Left ventricle myocardium inferior (tissue), 1 donor: ENCODE data around the gene S100A5. TPM values are rescaled to one million over a fixed set of nuclear protein-coding genes. Genes with fewer than 3 reads are reported as not detected.
A peak's percentile ranks its signal among the peaks of the same experiment; 100 is the strongest.

Experiments
- DNase-seq: peaks from one replicate; pipeline ENCODE4 v3.0.0-alpha.2; 2020
- H3K27ac ChIP-seq: fragments of 200-600 bp; replicated peaks from 2 replicates; pipeline ENCODE4 v1.8.0; 2021
- H3K27me3 ChIP-seq: fragments of 200-600 bp; 2 replicates; pipeline ENCODE4 v1.8.0; 2021; ENCODE audit warnings: low read depth
- H3K36me3 ChIP-seq: fragments of 200-600 bp; 2 replicates; pipeline ENCODE4 v1.8.0; 2021
- H3K4me1 ChIP-seq: fragments of 200-600 bp; 2 replicates; pipeline ENCODE4 v1.8.0; 2021
- H3K4me3 ChIP-seq: fragments of 200-600 bp; 2 replicates; pipeline ENCODE4 v1.8.0; 2021; ENCODE audit warnings: mild to moderate bottlenecking, moderate library complexity
- H3K9me3 ChIP-seq: fragments of 200-600 bp; replicated peaks from 2 replicates; pipeline ENCODE4 v1.8.0; 2021
- CTCF ChIP-seq: fragments of 200-600 bp; IDR thresholded peaks from 2 replicates; pipeline ENCODE4 v1.8.0; 2021; ENCODE audit warnings: antibody characterized with exemption, mild to moderate bottlenecking, borderline replicate concordance
- intact Hi-C: fragments of 100-400 bp; cut with micrococcal nuclease; formaldehyde crosslinking; loops from one replicate; pipeline ENCODE4 v1.11.0; 2022
- total RNA-seq: library from RNA; stranded (reverse); fragmentation: NEBNext Ultra II Directional; extraction: Animal tissue kit (Norgen Biotek cat#: 25700); gene quantifications from one replicate; pipeline ENCODE4 v1.2.1, GENCODE V29; 2021
- donor health status: DM: no; HTN: yes; CAD: no; lungs with severe emphysema.

The S100A5 gene
- total RNA-seq, 1 donor from 2014 or later = not detected

GRCh38 chr1:153513023-153513422 is 27.7 kb downstream of the S100A5 start:
- Histone ChIP-seq H3K4me1 (peaks cover 18% of the 10 kb centered on the region), H3K9me3 (no peaks in the 10 kb centered on the region), H3K36me3 (no peaks in the 10 kb centered on the region), H3K27ac (no peak overlapping the region), H3K27me3 (no peaks in the 10 kb centered on the region), H3K4me3 (no peak overlapping the region)
- peak; percentile 19 for TF ChIP-seq CTCF
- no peak for DNase-seq
- intact Hi-C loops = loop anchor here (10.0 kb wide), 1 partner anchor 52 kb away; the partner anchor contains the start of gene S100A2

GRCh38 chr1:153510984-153511410 is 29.7 kb downstream of the S100A5 start:
- Histone ChIP-seq H3K4me3 (no peak overlapping the region), H3K4me1 (peaks cover 35% of the 10 kb centered on the region), H3K27ac (no peak overlapping the region), H3K36me3 (no peaks in the 10 kb centered on the region), H3K27me3 (no peaks in the 10 kb centered on the region), H3K9me3 (no peaks in the 10 kb centered on the region)
- peak; percentile 95 for TF ChIP-seq CTCF
- peak; percentile 81 for DNase-seq
- intact Hi-C loops = loop anchor here (10.0 kb wide), 1 partner anchor 54 kb away; the partner anchor contains the start of gene S100A2

GRCh38 chr1:153509729-153510354 is 30.9 kb downstream of the S100A5 start:
- intact Hi-C loops = loop anchor here (10.0 kb wide), 1 partner anchor 55 kb away; the partner anchor contains the start of gene S100A2
- no peak for DNase-seq

GRCh38 chr1:153509036-153509435 is 31.7 kb downstream of the S100A5 start:
- H3K36me3 ChIP-seq = no peaks in the 10 kb centered on the region
- H3K4me1 ChIP-seq = peaks cover 31% of the 10 kb centered on the region
- no peaks in the 10 kb centered on the region for H3K27me3 ChIP-seq
- H3K9me3 ChIP-seq = no peaks in the 10 kb centered on the region
- no peak for DNase-seq
- H3K27ac ChIP-seq = no peak overlapping the region
- intact Hi-C loops = no loop called here
- H3K4me3 ChIP-seq = no peak overlapping the region
- TF ChIP-seq CTCF = no peak

More at GRCh38 chr1:153509729-153510354, 30.9 kb downstream of the S100A5 start:
- Histone ChIP-seq H3K27ac (no peak overlapping the region), H3K36me3 (no peaks in the 10 kb centered on the region), H3K4me1 (peaks cover 31% of the 10 kb centered on the region), H3K27me3 (no peaks in the 10 kb centered on the region), H3K4me3 (no peak overlapping the region), H3K9me3 (no peaks in the 10 kb centered on the region)
- peak; percentile 58 for TF ChIP-seq CTCF

GRCh38 chr1:153507926-153508583 is 32.7 kb downstream of the S100A5 start:
- intact Hi-C loops = no loop called here
- no peaks in the 10 kb centered on the region for H3K27me3 ChIP-seq
- H3K27ac ChIP-seq = peak overlapping the region; percentile 89
- H3K4me3 ChIP-seq = no peak overlapping the region
- H3K4me1 ChIP-seq = peaks cover 31% of the 10 kb centered on the region
- no peaks in the 10 kb centered on the region for H3K36me3 ChIP-seq
- no peak for TF ChIP-seq CTCF
- H3K9me3 ChIP-seq = no peaks in the 10 kb centered on the region
- DNase-seq = no peak
